Esophagus muscularis mucosa (tissue), 3 donors: ENCODE results near the gene JPH2.

Experiments used
- POLR2AphosphoS5 ChIP-seq, 2 donors: sonication (generic); formaldehyde crosslinking; IDR thresholded peaks; one replicate each; pipeline ENCODE4 v1.6.1; 2017; ENCODE audit warnings: antibody characterized with exemption in 2 of 2
- TF ChIP-seq, protein P1 (sequence below), 3 experiments: fragments of 200-600 bp in 2 of 3; fragments of 450-650 bp in 1 of 3; sonication (generic) in 2 of 3; IDR thresholded peaks; one replicate each; pipeline ENCODE4 v1.5.1; 2017 to 2019; ENCODE audit warnings: antibody characterized with exemption in 3 of 3, mild to moderate bottlenecking in 2 of 3, moderate library complexity in 1 of 3

DNA sequence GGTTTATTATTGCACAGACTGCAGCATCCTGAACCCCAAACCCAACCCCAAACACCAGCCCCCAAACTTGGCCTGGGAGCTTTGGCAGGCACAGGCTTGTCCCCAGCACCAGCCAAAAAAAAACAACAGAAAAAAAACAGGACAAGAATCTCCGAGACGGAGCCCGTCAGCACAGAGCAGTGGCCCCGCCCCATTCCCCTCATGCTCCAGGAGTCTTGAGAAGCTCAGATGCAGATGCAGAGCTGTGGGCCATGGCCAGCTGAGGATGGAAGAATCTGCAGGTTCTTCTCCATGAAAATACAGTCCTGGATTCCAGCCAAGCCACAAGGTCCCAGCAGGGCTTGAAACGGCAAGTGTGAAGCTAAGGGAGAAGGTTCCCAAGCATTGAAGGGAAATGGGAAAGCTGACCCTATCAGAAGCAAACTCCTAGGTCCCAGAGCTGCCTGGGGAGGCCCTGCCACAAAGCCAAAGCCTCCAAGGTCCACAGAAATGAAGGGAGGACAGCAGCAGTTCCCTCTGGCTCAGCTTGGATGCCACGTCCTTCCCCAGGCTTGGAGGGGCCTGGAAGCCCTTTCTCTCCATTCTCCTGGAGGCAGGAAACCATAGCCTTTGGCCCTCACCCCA is 75.2 kb downstream of the JPH2 start:
- TF ChIP-seq, protein P1, sequence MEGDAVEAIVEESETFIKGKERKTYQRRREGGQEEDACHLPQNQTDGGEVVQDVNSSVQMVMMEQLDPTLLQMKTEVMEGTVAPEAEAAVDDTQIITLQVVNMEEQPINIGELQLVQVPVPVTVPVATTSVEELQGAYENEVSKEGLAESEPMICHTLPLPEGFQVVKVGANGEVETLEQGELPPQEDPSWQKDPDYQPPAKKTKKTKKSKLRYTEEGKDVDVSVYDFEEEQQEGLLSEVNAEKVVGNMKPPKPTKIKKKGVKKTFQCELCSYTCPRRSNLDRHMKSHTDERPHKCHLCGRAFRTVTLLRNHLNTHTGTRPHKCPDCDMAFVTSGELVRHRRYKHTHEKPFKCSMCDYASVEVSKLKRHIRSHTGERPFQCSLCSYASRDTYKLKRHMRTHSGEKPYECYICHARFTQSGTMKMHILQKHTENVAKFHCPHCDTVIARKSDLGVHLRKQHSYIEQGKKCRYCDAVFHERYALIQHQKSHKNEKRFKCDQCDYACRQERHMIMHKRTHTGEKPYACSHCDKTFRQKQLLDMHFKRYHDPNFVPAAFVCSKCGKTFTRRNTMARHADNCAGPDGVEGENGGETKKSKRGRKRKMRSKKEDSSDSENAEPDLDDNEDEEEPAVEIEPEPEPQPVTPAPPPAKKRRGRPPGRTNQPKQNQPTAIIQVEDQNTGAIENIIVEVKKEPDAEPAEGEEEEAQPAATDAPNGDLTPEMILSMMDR (IDR thresholded peaks at IDR 0.05), result no peak
- TF ChIP-seq POLR2AphosphoS5 (IDR thresholded peaks at IDR 0.05), result peak in 1 of 2 donors; percentile 49
